CD14-positive monocyte (primary cell): Measurements from ENCODE around the gene STAT6. TPM values are rescaled to one million over a fixed set of nuclear protein-coding genes. Genes with fewer than 3 reads are reported as not detected.

Source experiments
- DNase-seq, 3 donors: peaks; one replicate each; pipeline ENCODE4 v3.0.0-alpha.2; 2011 to 2022
- H2AFZ ChIP-seq: 2 replicates; pipeline ENCODE4 v1.6.0; 2012; ENCODE audit warnings: mild to moderate bottlenecking, low read depth, low read length, inconsistent platforms; ENCODE audit not compliant: insufficient read depth, poor library complexity, severe bottlenecking
- H3K27ac ChIP-seq, 2 donors: 1 replicate in 1 of 2; 2 replicates in 1 of 2; pipeline ENCODE4 v1.5.1; 2012 to 2013; ENCODE audit warnings: low read length in 2 of 2, control low read depth in 1 of 2, inconsistent platforms in 1 of 2, low read depth in 1 of 2, mild to moderate bottlenecking in 1 of 2
- H3K27me3 ChIP-seq, 2 donors: one replicate each; pipeline versions ENCODE4 v1.6.0 to v1.6.1; 2011 to 2013; ENCODE audit warnings: low read length in 2 of 2; ENCODE audit not compliant: control insufficient read depth in 2 of 2, insufficient read depth in 2 of 2
- H3K36me3 ChIP-seq, 2 donors: replicated peaks in 1 of 2; 1 replicate in 1 of 2; 2 replicates in 1 of 2; pipeline versions ENCODE4 v1.5.1 to v1.6.1; 2012 to 2013; ENCODE audit warnings: low read length in 2 of 2, control low read depth in 1 of 2, inconsistent platforms in 1 of 2, mild to moderate bottlenecking in 1 of 2; ENCODE audit not compliant: insufficient read depth in 2 of 2, control insufficient read depth in 1 of 2
- H3K4me1 ChIP-seq, 2 donors: 1 replicate in 1 of 2; 2 replicates in 1 of 2; pipeline versions ENCODE4 v1.5.1 to v1.6.1; 2012 to 2013; ENCODE audit warnings: low read length in 2 of 2, control low read depth in 1 of 2, inconsistent platforms in 1 of 2, mild to moderate bottlenecking in 1 of 2, moderate library complexity in 1 of 2; ENCODE audit not compliant: insufficient read depth in 2 of 2, control insufficient read depth in 1 of 2
- H3K4me2 ChIP-seq: replicated peaks from 2 replicates; pipeline ENCODE3; 2012; ENCODE audit warnings: low read length, moderate library complexity, mild to moderate bottlenecking; ENCODE audit not compliant: poor library complexity, severe bottlenecking; ENCODE audit errors: extremely low read depth
- H3K4me3 ChIP-seq, 3 experiments: fragments of 200-600 bp in 1 of 3; sonication (generic) in 1 of 3; replicated peaks in 1 of 3; 1 replicate in 2 of 3; 2 replicates in 1 of 3; pipeline ENCODE4 v1.5.1; 2011 to 2013; ENCODE audit warnings: low read length in 3 of 3, mild to moderate bottlenecking in 3 of 3, control low read depth in 2 of 3, low read depth in 2 of 3, inconsistent platforms in 1 of 3, moderate library complexity in 1 of 3
- H3K79me2 ChIP-seq: 2 replicates; pipeline ENCODE4 v1.6.0; 2012; ENCODE audit warnings: mild to moderate bottlenecking, control low read depth, inconsistent platforms, low read length, moderate library complexity; ENCODE audit not compliant: insufficient read depth
- H3K9ac ChIP-seq: 2 replicates; pipeline ENCODE4 v1.6.0; 2017; ENCODE audit warnings: low read length, mild to moderate bottlenecking; ENCODE audit not compliant: insufficient read depth, poor library complexity, severe bottlenecking
- H3K9me3 ChIP-seq, 2 donors: replicated peaks in 1 of 2; 1 replicate in 1 of 2; 2 replicates in 1 of 2; pipeline versions ENCODE4 v1.5.1 to v1.6.1; 2012 to 2013; ENCODE audit warnings: low read length in 2 of 2, control low read depth in 1 of 2; ENCODE audit not compliant: control insufficient read depth in 1 of 2, insufficient read depth in 1 of 2
- H4K20me1 ChIP-seq: 2 replicates; pipeline ENCODE4 v1.6.0; 2012; ENCODE audit warnings: mild to moderate bottlenecking, low read length, control low read depth, moderate library complexity; ENCODE audit not compliant: insufficient read depth
- H3K27ac Mint-ChIP-seq, 7 donors: one replicate each; pipeline ENCODE4 v1.8.0; 2020; ENCODE audit warnings: mild to moderate bottlenecking in 7 of 7, mixed read lengths in 7 of 7, moderate library complexity in 6 of 7, inconsistent platforms in 2 of 7
- H3K27me3 Mint-ChIP-seq, 3 donors: one replicate each; pipeline ENCODE4 v1.8.0; 2021 to 2022; ENCODE audit warnings: low read depth in 3 of 3, mild to moderate bottlenecking in 3 of 3, mixed read lengths in 3 of 3, moderate library complexity in 3 of 3, inconsistent platforms in 1 of 3
- H3K36me3 Mint-ChIP-seq, 2 donors: one replicate each; pipeline ENCODE4 v1.8.0; 2020; ENCODE audit warnings: mixed read lengths in 2 of 2, inconsistent platforms in 1 of 2, mild to moderate bottlenecking in 1 of 2
- H3K4me1 Mint-ChIP-seq: one replicate; pipeline ENCODE4 v1.8.0; 2020; ENCODE audit warnings: mild to moderate bottlenecking, mixed read lengths
- H3K4me3 Mint-ChIP-seq, 2 donors: one replicate each; pipeline ENCODE4 v1.8.0; 2020; ENCODE audit warnings: mild to moderate bottlenecking in 2 of 2, mixed read lengths in 2 of 2, moderate library complexity in 1 of 2
- H3K9me3 Mint-ChIP-seq, 7 donors: one replicate each; pipeline ENCODE4 v1.8.0; 2020 to 2022; ENCODE audit warnings: mixed read lengths in 7 of 7, mild to moderate bottlenecking in 6 of 7, moderate library complexity in 6 of 7, inconsistent platforms in 2 of 7
- WGBS: methylation state at CpG from one replicate; pipeline ENCODE4 v1.1.5; 2013; ENCODE audit warnings: missing lambda C conversion rate; ENCODE audit not compliant: insufficient coverage; 5-methylcytosine and 5-hydroxymethylcytosine counted together
- intact Hi-C, 2 donors: fragments of 100-400 bp; cut with micrococcal nuclease; formaldehyde crosslinking; loops; one replicate each; pipeline versions ENCODE4 v1.15.0 to v1.15.1; 2023
- polyA plus RNA-seq, 3 donors: library from polyadenylated mRNA; depleted of rRNA in 1 of 3; unstranded in 2 of 3; stranded (reverse) in 1 of 3; fragments of 300-500 nt in 2 of 3; fragments of >200 nt in 1 of 3; fragmentation: Illumina TruSeq in 2 of 3; gene quantifications; 1 replicate in 2 of 3; 2 replicates in 1 of 3; pipeline ENCODE4 v1.2.3, GENCODE V29; 2012 to 2021
- TF ChIP-seq, protein P1 (sequence below): fragments of 200-600 bp; IDR thresholded peaks from one replicate; pipeline ENCODE4 v1.8.0; 2022; ENCODE audit warnings: antibody characterized with exemption, mild to moderate bottlenecking

Gene STAT6
- polyA plus RNA-seq, 3 donors = 132 to 637 (median 154) TPM

DNA sequence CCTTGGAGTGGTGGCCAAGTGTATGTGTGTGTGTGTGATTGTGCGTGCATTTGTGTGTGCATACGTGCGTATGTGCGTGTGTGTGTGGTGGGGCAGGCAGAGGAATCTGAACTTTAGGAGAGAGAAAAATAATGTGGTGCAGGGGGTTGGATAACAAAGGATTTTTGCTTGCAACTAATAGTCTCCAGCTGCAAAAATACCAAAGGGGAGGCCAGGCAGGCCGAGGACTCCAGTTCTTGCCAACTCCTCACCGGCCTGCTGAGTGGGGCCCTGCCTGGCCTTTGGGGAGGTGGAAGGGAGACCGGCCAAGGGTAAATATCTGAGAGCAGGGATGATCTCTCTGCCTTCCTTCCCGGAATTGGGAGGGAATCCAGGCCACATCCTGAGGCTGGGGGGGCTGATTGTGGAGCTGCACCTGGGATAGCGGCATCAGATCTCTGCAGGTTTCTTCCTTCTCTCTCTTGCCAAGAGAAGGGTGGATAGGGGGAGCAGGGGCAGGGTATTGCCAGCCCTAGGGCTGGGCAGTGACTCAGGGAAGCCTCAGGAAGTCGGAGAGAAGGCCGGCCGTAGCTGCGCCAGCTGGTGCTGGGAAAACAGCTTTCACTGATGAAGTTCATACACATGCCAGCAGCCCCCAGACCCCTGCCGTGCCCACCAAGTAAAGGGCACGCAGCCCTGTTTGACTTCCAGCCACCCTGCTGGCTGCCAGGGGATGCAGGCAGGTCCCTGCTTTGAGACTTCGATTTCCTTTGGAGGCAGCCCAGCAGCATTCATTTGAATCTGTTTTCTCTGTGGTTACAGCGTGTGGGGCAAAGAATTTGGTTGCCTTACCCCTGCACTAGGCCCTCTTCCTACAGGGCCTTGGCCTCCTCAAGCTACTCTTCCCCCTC, 40.8 kb upstream of the STAT6 start:
- WGBS = 84% methylated on average over 14 of the region's 17 CpGs
- H3K4me3 Mint-ChIP-seq = peak overlapping the region in 1 of 2 donors; percentile 75
- H3K4me3 ChIP-seq = peak overlapping the region in 1 of 3 experiments; percentile 49
- peaks cover 100% of the 10 kb centered on the region in 2 donors for H3K4me1 ChIP-seq
- H3K9ac ChIP-seq = peak overlapping the region; percentile 54
- peaks cover 100% of the 10 kb centered on the region for H3K4me1 Mint-ChIP-seq
- peaks cover 67 to 89% of the 10 kb centered on the region in 2 donors for H3K36me3 Mint-ChIP-seq
- H3K4me2 ChIP-seq = peak overlapping the region; percentile 49
- peak overlapping the region; percentile 91 to 93 for H3K27ac ChIP-seq
- peak in 2 of 3 donors; percentile 41 to 63 for DNase-seq
- no peaks in the 10 kb centered on the region for H3K27me3 ChIP-seq
- H3K9me3 ChIP-seq = no peaks in the 10 kb centered on the region
- peaks cover 34 to 72% of the 10 kb centered on the region in 2 donors for H3K36me3 ChIP-seq
- H2AFZ ChIP-seq = no peak overlapping the region
- peaks cover 0 to 3% (median 3%) of the 10 kb centered on the region in 3 donors for H3K27me3 Mint-ChIP-seq
- peaks cover 29% of the 10 kb centered on the region for H4K20me1 ChIP-seq
- H3K27ac Mint-ChIP-seq = peak overlapping the region; percentile 92 to 97 (median 93)
- intact Hi-C loops = no loop called here
- TF ChIP-seq, protein P1, sequence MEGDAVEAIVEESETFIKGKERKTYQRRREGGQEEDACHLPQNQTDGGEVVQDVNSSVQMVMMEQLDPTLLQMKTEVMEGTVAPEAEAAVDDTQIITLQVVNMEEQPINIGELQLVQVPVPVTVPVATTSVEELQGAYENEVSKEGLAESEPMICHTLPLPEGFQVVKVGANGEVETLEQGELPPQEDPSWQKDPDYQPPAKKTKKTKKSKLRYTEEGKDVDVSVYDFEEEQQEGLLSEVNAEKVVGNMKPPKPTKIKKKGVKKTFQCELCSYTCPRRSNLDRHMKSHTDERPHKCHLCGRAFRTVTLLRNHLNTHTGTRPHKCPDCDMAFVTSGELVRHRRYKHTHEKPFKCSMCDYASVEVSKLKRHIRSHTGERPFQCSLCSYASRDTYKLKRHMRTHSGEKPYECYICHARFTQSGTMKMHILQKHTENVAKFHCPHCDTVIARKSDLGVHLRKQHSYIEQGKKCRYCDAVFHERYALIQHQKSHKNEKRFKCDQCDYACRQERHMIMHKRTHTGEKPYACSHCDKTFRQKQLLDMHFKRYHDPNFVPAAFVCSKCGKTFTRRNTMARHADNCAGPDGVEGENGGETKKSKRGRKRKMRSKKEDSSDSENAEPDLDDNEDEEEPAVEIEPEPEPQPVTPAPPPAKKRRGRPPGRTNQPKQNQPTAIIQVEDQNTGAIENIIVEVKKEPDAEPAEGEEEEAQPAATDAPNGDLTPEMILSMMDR = no peak
- no peaks in the 10 kb centered on the region for H3K9me3 Mint-ChIP-seq
- H3K79me2 ChIP-seq = peaks cover 62% of the 10 kb centered on the region

DNA sequence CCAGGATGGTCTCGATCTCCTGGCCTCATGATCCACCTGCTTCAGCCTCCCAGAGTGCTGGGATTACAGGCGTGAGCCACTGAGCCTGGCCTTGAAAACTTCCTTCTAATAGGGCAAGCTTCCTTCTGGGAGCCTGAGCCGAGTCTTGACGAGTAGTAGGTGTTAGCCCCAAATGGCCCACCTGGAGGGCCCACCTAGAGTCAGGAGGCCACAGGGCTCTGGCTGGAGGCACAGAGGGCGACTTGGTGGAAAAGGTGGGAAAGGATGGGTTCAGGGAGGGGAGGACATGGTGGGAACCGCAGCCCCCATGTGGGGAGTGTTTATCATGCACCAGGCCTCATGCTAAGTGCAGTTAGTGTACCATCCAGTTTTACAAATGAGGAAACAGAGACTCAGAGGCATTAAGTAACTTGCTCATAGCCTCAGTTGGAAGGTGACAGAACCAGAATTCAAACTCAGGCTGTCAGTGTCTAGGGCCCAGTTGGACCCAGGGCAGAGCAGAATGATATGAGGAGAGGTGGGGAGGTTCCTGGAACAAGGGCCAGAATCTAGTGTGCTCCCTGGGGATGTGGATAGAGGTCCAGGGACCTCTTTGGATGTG, 39.3 kb upstream of the STAT6 start:
- Histone ChIP-seq H3K79me2 (peaks cover 66% of the 10 kb centered on the region), H3K4me3 (peak overlapping the region in 1 of 3 experiments; percentile 49), H3K9me3 (no peaks in the 10 kb centered on the region), H4K20me1 (peaks cover 41% of the 10 kb centered on the region), H3K27ac (peak overlapping the region; percentile 65 to 93), H3K4me2 (peak overlapping the region; percentile 49), H2AFZ (no peak overlapping the region), H3K9ac (no peak overlapping the region), H3K4me1 (peaks cover 100% of the 10 kb centered on the region in 2 donors), H3K36me3 (peaks cover 36 to 72% of the 10 kb centered on the region in 2 donors), H3K27me3 (no peaks in the 10 kb centered on the region)
- DNase-seq = peak in 2 of 3 donors; percentile 44 to 57
- Mint-ChIP-seq H3K36me3 (peaks cover 71 to 89% of the 10 kb centered on the region in 2 donors), H3K4me1 (peaks cover 100% of the 10 kb centered on the region), H3K27me3 (peaks cover 0 to 3% (median 3%) of the 10 kb centered on the region in 3 donors), H3K27ac (peak overlapping the region; percentile 80 to 97 (median 92)), H3K4me3 (peak overlapping the region; percentile 27 to 28), H3K9me3 (no peaks in the 10 kb centered on the region)
- WGBS = 88% methylated on average over 6 of the region's 6 CpGs
- TF ChIP-seq, protein P1 = no peak
- intact Hi-C loops = no loop called here
